PFSK-1 (cell line): ENCODE measurements around the gene SOS2.

Source experiments
- POLR2AphosphoS5 ChIP-seq: IDR thresholded peaks from 2 replicates; pipeline ENCODE4 v1.6.1; 2012; ENCODE audit warnings: low read depth, mild to moderate bottlenecking, control low read depth, low read length, moderate library complexity
- REST ChIP-seq, 2 experiments: IDR thresholded peaks; 2 replicates each; pipeline versions ENCODE4 v1.6.1 to v1.8.0; 2011 to 2012; ENCODE audit warnings: low read depth in 2 of 2, low read length in 2 of 2, control low read depth in 1 of 2, inconsistent platforms in 1 of 2, mild to moderate bottlenecking in 1 of 2, moderate library complexity in 1 of 2; ENCODE audit not compliant: insufficient read depth in 1 of 2
- TAF1 ChIP-seq: IDR thresholded peaks from 2 replicates; pipeline ENCODE4 v1.6.1; 2012; ENCODE audit warnings: low read length, control low read depth, borderline replicate concordance; ENCODE audit not compliant: insufficient read depth

DNA sequence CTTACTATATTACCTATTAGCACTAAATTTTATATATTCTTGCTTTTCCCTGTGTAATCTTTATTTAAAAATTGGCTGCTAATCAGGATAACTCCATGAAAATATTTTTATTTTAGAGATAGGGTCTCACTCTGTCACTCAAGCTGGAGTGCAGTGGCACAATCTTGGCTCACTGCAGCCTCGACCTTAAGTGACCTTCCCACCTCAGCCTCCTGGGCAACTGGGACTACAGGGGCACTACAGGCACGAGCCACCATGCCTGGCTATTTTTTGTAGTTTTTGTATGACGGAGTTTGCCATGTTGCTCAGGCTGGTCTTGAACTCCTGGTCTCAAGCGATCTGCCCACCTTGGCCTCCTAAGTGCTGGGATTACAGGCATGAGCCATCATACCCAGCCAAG lies 82.6 kb downstream of the SOS2 start:
- no peak for TF ChIP-seq POLR2AphosphoS5
- TF ChIP-seq TAF1: no peak
- no peak for TF ChIP-seq REST (IDR thresholded peaks at IDR 0.05; ENCODE audit: insufficient read depth in 1 of 2, low read depth in 2 of 2, low read length in 2 of 2)
